HG03354 (cell line): ENCODE measurements around the gene DNAJC16.

Experiments
- ATAC-seq: cut with Tn5 transposase; IDR thresholded peaks from one replicate; pipeline ENCODE4 v1.9.1; 2021; ENCODE audit warnings: mild to moderate bottlenecking; ENCODE audit not compliant: unreplicated experiment, poor library complexity, severe bottlenecking

The DNAJC16 gene

GRCh38 chr1:15526021-15526489, 593 bp upstream of the DNAJC16 start:
- ATAC-seq: no peak

GRCh38 chr1:15531003-15531402, 4.4 kb downstream of the DNAJC16 start:
- no peak for ATAC-seq

- ATAC-seq: no peak
Measured at GRCh38 chr1:15531682-15532081, 5.0 kb downstream of the DNAJC16 start.

DNA sequence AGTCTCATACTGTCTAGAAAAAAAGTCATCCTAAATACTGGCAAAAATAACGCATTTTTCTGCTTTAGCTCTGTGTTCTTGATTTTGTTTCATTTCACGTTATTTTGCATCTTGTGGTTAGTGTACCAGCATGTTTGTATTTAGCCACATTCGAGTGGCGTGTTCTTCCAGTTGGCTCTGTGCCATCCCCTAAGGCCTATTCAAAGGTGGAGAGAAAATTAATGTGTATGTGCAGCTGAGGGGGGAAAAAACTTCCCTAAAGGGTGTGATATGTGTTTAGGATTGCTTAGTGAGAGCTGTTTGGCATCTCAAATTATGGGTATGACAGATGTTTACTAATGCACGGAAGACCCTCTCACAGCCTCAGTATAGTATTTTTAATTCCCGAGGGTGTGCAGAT, 12.1 kb downstream of the DNAJC16 start:
- ATAC-seq: no peak

DNA sequence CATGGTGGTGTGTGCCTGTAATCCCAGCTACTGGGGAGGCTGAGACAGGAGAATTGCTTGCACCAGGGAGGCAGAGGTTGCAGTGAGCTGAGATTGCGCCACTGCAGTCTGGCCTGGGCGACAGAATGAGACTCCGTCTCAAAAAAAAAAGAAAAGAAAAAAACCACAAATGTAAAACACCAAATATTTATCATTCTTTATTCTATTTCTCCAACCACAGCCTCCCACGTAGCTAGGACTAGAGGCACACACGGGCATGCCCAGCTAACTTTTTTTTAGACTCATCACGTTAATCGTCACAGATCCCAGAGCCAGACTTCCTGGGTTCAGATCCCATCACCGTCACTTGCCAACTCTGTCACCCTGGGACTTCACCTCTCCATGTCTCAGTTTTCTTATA, 13.5 kb downstream of the DNAJC16 start:
- ATAC-seq: no peak

GRCh38 chr1:15541231-15541792, 14.7 kb downstream of the DNAJC16 start:
- ATAC-seq: no peak

DNA sequence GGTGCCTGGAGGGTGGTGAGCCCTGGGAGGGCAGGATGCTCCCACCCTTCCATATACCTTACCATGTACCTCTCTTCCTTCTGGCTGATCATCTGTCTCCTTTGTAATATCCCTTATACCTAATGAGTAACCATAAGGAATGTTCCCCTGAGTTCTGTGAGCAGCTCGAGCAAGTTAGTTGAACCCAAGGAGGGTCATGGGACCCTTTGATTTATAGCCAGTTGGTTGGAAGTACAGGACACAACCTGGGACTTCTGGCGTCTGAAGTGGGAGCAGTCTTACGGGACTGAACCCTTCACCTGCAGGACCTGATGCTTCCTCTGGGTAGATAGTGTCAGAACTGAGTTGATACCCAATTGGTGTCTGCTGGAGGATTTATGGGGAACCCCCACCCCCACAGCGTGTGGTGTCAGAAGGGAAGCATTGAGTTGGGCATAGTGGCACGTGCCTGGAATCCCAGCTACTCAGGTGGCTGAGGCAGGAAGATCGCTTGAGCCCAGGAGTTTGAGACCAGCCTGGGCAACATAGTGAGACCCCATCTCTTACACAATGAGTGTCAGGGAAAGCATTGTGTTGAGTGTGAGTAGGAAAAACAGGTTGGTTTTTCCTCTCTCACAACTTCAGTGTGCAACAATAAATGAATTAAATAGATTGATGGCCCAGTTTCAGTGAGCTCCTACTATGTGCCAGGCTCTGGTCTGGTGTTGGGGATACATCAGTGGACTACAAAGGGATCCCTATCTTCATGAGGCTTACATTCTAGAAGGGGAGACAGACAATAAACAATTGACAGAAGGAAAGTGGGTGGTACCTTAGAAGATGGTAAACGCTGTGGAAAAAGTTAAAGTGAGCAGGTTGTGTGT, 16.0 kb downstream of the DNAJC16 start:
- ATAC-seq: no peak

GRCh38 chr1:15543251-15543588, 16.6 kb downstream of the DNAJC16 start:
- no peak for ATAC-seq

GRCh38 chr1:15543589-15544568, 17.2 kb downstream of the DNAJC16 start:
- ATAC-seq: no peak

- no peak for ATAC-seq
Measured at GRCh38 chr1:15546641-15547040, 20.0 kb downstream of the DNAJC16 start.

DNA sequence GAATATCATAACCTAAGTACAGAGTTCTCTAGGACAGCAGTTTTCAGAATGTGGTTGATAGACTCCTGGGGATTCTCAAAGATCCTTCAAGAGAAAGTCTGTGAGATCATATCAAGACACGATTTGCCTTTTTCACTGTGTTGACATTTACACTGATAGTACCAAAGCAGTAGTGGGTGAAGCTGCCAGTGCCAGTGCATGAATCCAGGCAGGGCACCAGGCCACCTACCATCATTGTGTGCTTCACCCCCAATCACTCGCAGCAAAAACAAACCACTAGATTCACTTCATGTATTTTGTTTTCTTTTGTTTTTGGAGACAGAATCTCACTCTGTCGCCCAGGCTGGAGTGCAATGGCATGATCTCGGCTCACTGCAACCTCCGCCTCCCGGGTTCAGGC, 23.9 kb downstream of the DNAJC16 start:
- no peak for ATAC-seq

DNA sequence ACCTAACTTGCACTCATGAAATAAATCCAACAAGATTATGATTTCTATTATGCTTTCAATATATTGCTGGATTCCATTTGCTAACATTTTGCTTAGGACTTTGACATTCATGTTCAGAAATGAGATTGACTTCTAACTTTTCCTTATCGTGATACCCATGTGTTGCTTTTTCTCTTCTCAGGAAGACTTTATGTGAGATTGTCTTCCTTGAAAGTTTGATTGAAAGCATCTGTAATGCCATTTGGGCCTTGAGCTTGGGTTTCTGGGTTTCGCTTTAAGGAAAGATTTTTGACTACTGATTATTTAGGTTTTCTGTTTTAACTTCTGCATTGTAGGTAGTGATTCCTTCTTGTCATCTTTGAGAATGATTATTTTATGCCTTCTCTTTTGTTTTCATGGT, 30.4 kb downstream of the DNAJC16 start:
- ATAC-seq: no peak

GRCh38 chr1:15557594-15557993, 30.9 kb downstream of the DNAJC16 start:
- ATAC-seq: no peak

- no peak for ATAC-seq
Measured at GRCh38 chr1:15558516-15558915, 31.9 kb downstream of the DNAJC16 start.

GRCh38 chr1:15559189-15559810, 32.7 kb downstream of the DNAJC16 start:
- ATAC-seq: no peak

- ATAC-seq: no peak
Measured at GRCh38 chr1:15568387-15569073, 41.9 kb downstream of the DNAJC16 start.

- ATAC-seq: no peak
Measured at GRCh38 chr1:15570861-15571260, 44.2 kb downstream of the DNAJC16 start.

GRCh38 chr1:15571266-15571665, 44.6 kb downstream of the DNAJC16 start:
- no peak for ATAC-seq

DNA sequence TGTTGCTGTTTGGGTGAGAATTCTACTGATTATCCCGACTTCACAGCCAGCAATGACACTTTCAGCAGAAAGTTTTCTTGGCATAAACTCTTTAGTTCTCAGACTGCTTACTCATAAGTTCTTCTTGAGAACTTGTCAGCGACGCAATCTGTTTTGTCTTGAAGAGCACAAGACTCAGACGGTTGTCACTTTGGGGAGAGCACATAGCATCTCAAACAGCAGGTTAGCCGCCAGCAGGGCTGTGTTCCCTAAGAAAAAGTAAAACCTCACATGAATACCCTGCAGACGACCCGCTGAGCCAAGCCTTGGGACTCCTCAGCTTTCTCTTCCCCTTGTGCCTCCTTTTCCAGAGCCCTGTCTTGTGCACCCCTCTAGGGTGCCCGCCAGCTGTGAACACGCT, 46.8 kb downstream of the DNAJC16 start:
- ATAC-seq: no peak
